ENCODE data around the gene KIAA1217.
"Not testable (repeated sequence)": the region's sequence is repeated elsewhere in the genome, so short reads cannot be mapped to it uniquely, and the experiment has no call there.

Gene KIAA1217

DNA sequence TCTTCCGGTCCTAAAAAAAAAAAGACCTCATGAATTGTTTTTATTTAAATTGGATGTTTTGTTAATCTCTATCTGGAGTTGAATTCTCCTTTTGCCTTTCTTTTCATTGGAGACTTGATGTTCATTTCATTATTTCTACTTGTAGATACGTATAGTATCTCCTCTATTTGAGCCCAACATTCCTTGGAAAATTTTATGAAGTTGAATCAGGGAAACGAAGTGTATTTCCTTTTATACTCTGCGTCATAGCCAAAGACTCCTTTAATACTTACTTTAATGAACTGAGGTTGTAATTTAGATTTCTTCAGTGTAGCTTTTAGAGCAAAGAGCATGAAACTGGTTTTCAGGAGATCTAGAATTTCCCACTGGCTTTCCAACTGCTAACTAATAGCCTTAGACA, 132.4 kb downstream of the KIAA1217 start:
- DNase-seq = no peak

GRCh38 chr10:24341897-24342296, 133.0 kb downstream of the KIAA1217 start:
- no peak for DNase-seq

DNA sequence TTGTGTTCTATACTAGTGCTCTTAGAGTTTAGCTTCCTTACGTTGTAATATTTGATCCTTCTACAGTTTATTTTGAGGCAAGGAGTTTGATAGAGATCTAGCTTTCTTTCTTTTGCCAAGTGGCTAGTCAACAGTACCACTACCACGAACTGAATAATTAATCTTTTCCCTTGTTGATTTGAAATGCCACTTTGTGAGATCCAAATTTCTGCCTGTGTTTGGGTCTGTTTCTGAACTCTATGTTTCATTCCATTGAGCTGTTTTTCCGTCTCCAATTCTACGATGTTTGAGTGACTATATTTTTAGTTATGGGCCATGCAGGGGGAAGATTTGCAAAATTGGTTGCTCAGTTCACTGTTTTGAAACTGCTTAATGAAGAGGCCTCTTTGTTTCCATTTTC, 134.7 kb downstream of the KIAA1217 start:
- DNase-seq = no peak

DNA sequence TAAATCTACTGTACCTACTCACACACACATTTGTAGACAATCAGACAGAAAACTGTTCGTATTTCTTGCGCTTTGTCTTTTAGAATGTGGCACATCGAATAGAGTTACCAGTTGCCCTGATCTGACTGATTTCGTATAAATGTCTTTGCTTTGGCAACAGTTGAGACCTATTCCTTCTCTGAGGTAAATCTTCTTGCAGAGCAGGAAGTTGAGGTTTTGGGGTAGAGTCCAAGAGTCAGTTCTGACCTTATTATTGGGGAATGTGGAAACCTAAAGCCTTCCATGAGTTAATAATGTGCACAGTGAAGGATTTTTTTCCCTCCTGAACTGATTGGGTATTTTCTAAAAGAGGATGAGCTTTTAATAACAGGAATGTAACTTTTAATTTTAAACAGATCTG, 135.3 kb downstream of the KIAA1217 start:
- DNase-seq = no peak

DNA sequence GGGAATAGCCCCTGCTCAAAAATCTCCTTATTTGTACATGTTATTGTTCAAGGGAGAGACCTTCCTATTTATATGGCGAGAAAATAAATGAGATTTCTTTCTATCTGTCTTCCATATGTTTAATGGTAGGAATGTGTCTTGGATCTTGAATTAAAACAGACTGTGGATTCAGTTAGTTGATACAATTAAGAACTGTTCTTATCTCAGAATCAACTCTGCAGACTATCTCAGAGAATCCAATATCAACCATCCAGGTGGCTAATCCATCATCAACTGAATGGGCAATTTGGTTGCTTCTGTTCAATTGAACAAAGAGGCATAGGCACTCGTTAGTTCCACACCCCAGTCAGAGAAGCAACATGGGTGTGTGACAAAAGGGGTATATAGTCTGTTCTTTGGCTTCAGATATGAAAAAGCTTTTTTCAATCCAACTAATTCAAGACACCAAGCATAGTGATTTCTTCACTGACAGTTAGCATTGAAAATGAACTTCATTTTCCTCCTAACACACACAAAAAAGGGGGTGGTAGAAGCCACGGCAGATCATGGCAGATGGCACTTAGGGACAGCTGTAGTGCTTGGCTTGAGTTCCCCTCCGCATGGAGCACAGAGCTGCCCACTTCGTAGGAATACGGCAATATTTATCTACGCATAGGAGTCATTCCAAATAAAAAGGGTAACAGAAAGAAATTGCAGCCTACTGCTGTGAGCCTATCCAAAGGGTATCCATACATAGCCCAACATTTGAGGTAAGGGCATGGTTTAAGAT, 135.9 kb downstream of the KIAA1217 start:
- DNase-seq = no peak

DNA sequence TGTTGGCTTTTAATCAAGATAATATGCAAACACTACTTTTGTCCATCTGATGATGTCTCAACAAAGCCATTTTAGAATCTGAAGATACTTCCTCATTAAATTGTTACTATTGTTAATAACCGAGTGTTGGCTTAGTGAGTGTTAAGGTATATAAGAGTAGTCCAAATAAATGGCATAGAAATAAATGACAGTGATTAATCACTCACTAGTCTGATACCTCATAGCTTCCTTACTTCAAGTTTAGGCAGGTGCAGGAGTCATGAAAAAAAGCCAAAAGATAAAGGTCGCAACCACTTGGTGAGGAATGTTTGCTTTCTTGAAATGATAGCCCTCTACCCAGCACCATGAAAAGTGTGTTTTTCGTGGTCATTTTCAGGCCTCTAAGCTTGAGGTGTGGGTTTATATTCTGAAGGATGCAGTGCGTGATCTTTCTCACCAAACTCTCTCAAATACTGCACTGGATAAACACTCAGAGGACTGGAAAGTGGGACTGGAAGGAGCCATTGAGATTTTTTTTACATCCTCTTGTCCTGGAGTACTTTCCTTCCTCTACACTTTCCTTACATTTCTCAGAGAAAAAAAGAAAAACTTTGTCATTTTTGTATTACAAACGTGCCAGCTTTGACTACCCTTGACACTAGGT, 138.1 kb downstream of the KIAA1217 start:
- DNase-seq = no peak

DNA sequence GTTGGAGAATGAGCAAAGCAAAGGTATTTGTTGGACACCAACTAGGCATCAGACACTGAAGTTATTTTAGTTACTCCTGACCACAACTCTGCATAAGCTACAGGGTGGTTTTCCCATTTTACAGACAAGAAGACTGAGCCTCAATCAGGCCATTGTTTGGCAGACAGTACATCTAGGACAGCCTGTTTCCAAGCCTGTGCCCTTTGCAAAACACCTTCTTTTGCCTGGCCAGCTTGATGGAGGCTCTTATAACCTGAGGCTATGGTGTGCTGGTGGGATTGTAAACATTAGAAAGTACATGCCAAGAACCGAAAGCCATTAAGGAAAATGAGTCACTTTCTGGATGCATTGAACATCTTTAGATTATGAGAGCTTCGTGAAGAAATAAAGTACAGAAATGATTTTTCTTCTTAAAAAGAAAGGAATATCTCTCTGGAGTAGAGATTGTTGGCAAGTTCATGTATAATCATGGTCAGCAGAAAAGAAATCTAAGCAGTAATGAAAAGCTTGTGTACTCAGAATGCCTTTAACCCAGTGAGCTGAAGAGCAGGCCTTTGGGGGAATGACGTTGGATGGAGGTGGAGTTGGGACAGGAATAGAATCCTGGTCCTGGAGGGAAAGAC, 140.6 kb downstream of the KIAA1217 start:
- no peak for DNase-seq

DNA sequence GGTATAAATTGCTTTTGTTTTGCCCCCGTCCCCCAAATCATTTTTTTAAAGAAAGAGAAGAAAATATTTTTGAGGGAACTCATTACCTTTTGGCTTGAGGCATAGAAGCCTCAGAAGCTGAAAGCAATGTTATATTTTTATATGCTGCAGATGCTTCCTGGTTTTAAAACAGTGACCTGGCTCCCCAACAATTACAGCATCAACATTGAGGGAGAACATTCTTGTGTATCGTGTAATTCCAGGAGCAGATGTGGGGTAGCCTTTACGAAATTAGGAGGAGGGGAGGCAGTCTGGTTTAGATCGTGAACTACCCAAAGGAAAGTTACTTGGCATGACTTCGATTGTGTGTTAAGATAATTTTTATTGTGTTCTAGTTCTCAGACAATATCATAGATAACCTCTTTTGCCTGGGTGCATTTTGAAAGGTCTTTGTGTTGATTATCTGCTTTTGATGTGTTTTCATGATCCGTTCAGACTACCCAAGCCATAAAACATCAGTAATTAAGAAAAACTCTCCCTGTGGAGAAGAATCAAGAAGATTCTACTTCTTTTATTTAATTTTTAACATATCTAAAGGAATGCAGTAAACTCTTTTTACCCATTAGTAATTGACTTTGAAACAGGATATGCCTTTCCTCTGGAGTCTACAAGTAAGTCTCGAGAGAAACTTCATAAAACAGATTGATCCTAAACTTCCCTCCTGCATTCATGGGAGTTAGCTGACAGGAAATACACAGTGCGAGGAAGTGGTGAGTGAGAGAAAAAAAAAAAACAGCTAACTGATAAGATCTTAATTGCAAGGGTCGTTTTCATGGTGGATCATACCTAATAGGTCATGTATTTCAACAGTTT, 141.4 kb downstream of the KIAA1217 start:
- DNase-seq = no peak

- DNase-seq = not testable (repeated sequence)
Measured at GRCh38 chr10:24350922-24351225, 141.9 kb downstream of the KIAA1217 start.

DNA sequence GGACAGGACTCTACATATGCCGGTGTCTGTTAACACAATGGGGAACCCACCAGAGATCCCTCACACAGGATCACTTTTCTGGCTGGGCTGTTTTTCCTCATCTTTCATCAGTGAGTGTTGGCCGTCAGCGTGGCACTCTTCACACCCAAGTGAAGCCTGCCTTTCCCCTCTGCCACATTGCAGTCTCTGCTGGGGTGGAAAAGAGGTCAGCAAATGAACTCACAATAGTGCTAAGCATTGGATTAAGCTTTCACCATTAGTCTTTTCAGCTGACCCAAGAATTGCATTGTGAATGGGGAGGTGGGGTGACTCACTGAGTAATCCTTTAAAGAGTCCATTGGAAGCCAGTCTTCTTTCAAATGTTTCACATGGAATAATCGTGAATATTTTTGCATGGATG, 143.0 kb downstream of the KIAA1217 start:
- no peak for DNase-seq

- DNase-seq = no peak
Measured at GRCh38 chr10:24352399-24352798, 143.5 kb downstream of the KIAA1217 start.

GRCh38 chr10:24353319-24353718, 144.4 kb downstream of the KIAA1217 start:
- DNase-seq = no peak

- no peak for DNase-seq
Measured at GRCh38 chr10:24355056-24355688, 146.2 kb downstream of the KIAA1217 start.

GRCh38 chr10:24357344-24358004, 148.5 kb downstream of the KIAA1217 start:
- no peak for DNase-seq

DNA sequence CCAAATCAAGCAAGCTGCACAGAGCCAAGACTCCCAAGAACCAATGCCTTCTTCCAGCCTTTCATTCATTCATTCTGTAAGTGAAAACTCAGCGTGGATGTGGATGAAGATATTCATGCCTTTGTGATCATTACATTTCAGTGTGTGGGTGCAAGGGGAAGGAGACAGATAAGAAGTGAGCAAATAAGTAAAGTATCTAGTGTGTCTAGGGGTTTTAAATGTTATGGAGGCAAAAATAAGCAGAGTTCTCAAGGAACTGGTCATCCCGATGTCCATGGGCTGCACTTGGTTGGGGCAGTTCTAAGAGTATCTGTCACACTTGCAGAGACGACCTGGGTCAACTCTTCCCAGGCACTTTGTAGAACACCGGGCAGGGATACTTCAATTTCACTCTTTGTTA, 149.1 kb downstream of the KIAA1217 start:
- no peak for DNase-seq

- DNase-seq = peak; percentile 19 to 45 (median 31)
Measured at GRCh38 chr10:24360282-24361127, 151.6 kb downstream of the KIAA1217 start.

- peak in 1 of 3 donors; percentile 26 for DNase-seq
Measured at GRCh38 chr10:24363070-24363469, 154.1 kb downstream of the KIAA1217 start.

DNA sequence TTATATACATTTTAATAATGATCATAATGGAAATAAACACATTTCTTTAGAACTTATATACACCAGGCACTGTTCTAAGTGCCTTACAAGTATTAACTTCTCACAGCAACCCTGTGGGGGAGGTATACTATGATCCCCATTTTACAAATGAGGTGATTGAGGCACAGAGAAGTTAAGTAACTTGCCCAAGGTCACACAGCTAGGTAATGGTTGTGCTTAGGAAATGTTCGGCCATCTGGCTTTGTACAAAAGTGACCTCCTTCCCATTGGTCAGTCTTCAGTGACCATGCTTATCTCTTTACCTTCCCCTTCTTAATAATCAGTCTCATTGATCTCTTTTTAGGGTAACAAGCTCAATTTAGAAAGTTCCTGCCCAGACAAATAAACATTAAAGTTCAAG, 158.8 kb downstream of the KIAA1217 start:
- no peak for DNase-seq

DNA sequence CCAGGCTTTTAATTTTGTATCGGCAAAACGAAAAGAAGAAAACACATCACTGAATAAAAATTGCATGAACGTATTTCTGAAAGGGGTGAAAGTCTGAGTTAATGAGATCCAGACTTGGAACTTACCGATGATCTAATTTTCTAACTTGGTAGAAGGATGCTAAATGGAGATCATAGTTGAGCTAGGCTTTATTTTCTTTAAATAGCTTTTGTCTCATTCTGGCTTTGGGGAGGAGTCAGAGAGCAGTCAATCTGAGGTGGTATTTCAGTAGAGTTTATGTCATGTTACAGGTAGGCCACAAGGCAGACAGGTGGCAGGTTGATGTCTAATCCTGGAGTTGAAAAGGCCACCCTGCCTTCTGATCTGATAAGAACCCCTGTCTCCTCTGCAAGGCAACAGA, 161.9 kb downstream of the KIAA1217 start:
- no peak for DNase-seq

DNA sequence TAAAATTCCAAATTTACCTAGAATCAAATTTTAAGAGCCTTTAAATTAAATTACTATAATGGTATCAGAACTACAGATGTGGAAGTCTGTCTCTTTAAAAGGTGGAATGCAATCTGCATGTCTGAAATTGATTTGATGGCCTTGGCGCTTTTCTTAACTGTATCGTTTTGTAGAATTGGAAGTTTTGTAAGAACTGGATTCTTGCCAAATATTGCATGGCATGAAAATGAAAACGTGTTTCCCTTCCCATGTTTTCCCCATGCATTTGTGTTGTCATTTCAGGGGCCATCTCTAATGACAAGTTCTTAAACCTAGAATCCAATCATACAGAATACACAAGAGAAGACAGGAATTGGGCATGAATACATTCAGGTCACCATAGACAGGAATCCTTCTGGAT, 162.5 kb downstream of the KIAA1217 start:
- no peak for DNase-seq
